Hematopoietic multipotent progenitor cell treated with erythropoietin and hydrocortisone succinate and interleukin-3 and kit ligand, for 8 days (in vitro differentiated cells): ENCODE results near the gene FHIP1B.

Experiments
- DNase-seq: peaks from one replicate; pipeline ENCODE4 v3.0.0-alpha.2; 2015

FHIP1B gene

GRCh38 chr11:6199174-6199810 lies 35.1 kb downstream of the FHIP1B start, which contains the start of gene OR52W1:
Gene OR52W1 (plus strand): TSS chr11:6199224. CDS start chr11:6199224, 0 bp downstream.
- no peak for DNase-seq

GRCh38 chr11:6197466-6198200 lies 36.8 kb downstream of the FHIP1B start:
- DNase-seq: no peak

GRCh38 chr11:6196396-6196795 lies 38.0 kb downstream of the FHIP1B start:
- no peak for DNase-seq

- DNase-seq: no peak
Measured at GRCh38 chr11:6194065-6194581, 40.3 kb downstream of the FHIP1B start.

- no peak for DNase-seq
Measured at GRCh38 chr11:6191742-6192141, 42.7 kb downstream of the FHIP1B start.

- DNase-seq: no peak
Measured at GRCh38 chr11:6175440-6175839, 59.0 kb downstream of the FHIP1B start.

- no peak for DNase-seq
Measured at GRCh38 chr11:6170226-6170625, 64.2 kb downstream of the FHIP1B start, which contains the start of gene OR52B2. Gene OR52B2 (minus strand): TSS chr11:6170326. CDS start chr11:6170326, 0 bp downstream.
